ENCODE measurements around the gene ATP9B. TPM values are rescaled to one million over a fixed set of nuclear protein-coding genes. Genes with fewer than 3 reads are reported as not detected.

The ATP9B gene
- total and polyA plus RNA-seq, 10 of the 15 experiments (the other 5 are each of a cell fraction or from before 2014, with no cell fraction given), result 0.74 to 20.7 (median 12.9) TPM

DNA sequence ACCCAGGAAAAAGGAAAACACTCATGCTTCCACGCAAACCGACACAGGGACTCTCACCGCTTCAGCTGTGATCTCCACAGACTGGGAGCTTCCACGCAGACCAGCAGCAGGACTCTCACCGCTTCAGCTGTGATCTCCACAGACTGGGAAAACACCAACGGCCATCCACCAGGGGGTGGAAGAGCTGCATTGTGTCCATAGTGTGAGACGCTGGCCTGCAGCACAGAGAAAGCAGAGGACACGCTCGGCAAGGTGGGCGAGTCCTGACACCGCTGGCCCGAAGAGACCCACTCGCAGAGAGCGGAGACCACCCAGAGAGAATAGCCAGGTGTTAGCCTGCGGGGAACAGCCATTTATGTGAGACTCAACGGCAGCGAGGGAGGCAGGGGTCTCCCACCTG, 284.1 kb downstream of the ATP9B start (continued):
- no peak for TF ChIP-seq NFXL1 (IDR thresholded peaks at IDR 0.05; ENCODE audit: borderline replicate concordance)
- TF ChIP-seq, protein P1, sequence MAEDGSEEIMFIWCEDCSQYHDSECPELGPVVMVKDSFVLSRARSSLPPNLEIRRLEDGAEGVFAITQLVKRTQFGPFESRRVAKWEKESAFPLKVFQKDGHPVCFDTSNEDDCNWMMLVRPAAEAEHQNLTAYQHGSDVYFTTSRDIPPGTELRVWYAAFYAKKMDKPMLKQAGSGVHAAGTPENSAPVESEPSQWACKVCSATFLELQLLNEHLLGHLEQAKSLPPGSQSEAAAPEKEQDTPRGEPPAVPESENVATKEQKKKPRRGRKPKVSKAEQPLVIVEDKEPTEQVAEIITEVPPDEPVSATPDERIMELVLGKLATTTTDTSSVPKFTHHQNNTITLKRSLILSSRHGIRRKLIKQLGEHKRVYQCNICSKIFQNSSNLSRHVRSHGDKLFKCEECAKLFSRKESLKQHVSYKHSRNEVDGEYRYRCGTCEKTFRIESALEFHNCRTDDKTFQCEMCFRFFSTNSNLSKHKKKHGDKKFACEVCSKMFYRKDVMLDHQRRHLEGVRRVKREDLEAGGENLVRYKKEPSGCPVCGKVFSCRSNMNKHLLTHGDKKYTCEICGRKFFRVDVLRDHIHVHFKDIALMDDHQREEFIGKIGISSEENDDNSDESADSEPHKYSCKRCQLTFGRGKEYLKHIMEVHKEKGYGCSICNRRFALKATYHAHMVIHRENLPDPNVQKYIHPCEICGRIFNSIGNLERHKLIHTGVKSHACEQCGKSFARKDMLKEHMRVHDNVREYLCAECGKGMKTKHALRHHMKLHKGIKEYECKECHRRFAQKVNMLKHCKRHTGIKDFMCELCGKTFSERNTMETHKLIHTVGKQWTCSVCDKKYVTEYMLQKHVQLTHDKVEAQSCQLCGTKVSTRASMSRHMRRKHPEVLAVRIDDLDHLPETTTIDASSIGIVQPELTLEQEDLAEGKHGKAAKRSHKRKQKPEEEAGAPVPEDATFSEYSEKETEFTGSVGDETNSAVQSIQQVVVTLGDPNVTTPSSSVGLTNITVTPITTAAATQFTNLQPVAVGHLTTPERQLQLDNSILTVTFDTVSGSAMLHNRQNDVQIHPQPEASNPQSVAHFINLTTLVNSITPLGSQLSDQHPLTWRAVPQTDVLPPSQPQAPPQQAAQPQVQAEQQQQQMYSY (CRISPR knock-in tag; IDR thresholded peaks at IDR 0.05), result no peak
- TF ChIP-seq KDM1A (IDR thresholded peaks at IDR 0.05; ENCODE audit: borderline replicate concordance), result no peak
- TF ChIP-seq, protein P2, sequence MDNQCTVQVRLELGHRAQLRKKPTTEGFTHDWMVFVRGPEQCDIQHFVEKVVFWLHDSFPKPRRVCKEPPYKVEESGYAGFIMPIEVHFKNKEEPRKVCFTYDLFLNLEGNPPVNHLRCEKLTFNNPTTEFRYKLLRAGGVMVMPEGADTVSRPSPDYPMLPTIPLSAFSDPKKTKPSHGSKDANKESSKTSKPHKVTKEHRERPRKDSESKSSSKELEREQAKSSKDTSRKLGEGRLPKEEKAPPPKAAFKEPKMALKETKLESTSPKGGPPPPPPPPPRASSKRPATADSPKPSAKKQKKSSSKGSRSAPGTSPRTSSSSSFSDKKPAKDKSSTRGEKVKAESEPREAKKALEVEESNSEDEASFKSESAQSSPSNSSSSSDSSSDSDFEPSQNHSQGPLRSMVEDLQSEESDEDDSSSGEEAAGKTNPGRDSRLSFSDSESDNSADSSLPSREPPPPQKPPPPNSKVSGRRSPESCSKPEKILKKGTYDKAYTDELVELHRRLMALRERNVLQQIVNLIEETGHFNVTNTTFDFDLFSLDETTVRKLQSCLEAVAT (IDR thresholded peaks at IDR 0.05), result no peak
- no peak for TF ChIP-seq POU2F2 (IDR thresholded peaks at IDR 0.05; ENCODE audit: borderline replicate concordance, low read depth, low read length)
- TF ChIP-seq, protein P3, sequence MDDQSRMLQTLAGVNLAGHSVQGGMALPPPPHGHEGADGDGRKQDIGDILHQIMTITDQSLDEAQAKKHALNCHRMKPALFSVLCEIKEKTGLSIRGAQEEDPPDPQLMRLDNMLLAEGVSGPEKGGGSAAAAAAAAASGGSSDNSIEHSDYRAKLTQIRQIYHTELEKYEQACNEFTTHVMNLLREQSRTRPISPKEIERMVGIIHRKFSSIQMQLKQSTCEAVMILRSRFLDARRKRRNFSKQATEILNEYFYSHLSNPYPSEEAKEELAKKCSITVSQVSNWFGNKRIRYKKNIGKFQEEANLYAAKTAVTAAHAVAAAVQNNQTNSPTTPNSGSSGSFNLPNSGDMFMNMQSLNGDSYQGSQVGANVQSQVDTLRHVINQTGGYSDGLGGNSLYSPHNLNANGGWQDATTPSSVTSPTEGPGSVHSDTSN (IDR thresholded peaks at IDR 0.05; ENCODE audit: insufficient replicate concordance, low read depth, low read length), result no peak
- no peak for TF ChIP-seq NRF1 (conservative IDR thresholded peaks at IDR 0.05; ENCODE audit: low read depth, low read length)
